K562 (cell line): ENCODE measurements around the gene TUBB6. TPM values are rescaled to one million over a fixed set of nuclear protein-coding genes. Genes with fewer than 3 reads are reported as not detected.

Source experiments
- ATAC-seq: fragments of 200-7000 bp; cut with Tn5 transposase; 3 replicates; pipeline ENCODE4 v1.9.1; 2020; ENCODE audit warnings: moderate library complexity
- BruUV-seq: library from RNA; stranded (reverse); fragments of 400-500 nt; replicated peaks from 2 replicates; lab custom pipeline; 2021; lab: Mats Ljungman, UMichigan
- CTCF ChIA-PET: fragments of 300-600 bp; formaldehyde crosslinking; extraction: SDS; loops from one replicate; lab custom pipeline; 2021; ENCODE audit warnings: low intra/inter-chr PET ratio; lab: Yijun Ruan, JAX
- POLR2A ChIA-PET: fragments of 300-600, 350-650 bp; sonication (Branson Sonifier 250); formaldehyde crosslinking; extraction: SDS; loops from one replicate; lab custom pipeline; 2021; ENCODE audit warnings: antibody characterized with exemption, inconsistent platforms; lab: Yijun Ruan, JAX
- DNase-seq, 4 experiments: peaks; one replicate each; pipeline versions ENCODE4 v3.0.0 to v3.0.0-alpha.2; 2011 to 2018; ENCODE audit warnings: low spot score in 3 of 4, mixed read lengths in 3 of 4; ENCODE audit errors: extremely low read depth in 1 of 4
- FAIRE-seq: peaks from 2 replicates; lab custom pipeline; 2011; peaks lifted over from hg19 to GRCh38; lab: Jason Lieb, UNC
- H2AFZ ChIP-seq: 2 replicates; pipeline ENCODE4 v1.6.0; 2011; ENCODE audit warnings: low read depth, low read length, control low read depth, inconsistent platforms
- H3K27ac ChIP-seq: fragments of 200-600 bp; 3 replicates; pipeline ENCODE4 v1.8.0; 2011; ENCODE audit warnings: low read depth, mild to moderate bottlenecking, control low read depth, inconsistent platforms, low read length, moderate library complexity, mixed read lengths; ENCODE audit errors: extremely low read depth
- H3K27me3 ChIP-seq, 2 experiments: fragments of 300-600 bp in 1 of 2; 2 replicates in 1 of 2; 3 replicates in 1 of 2; pipeline versions ENCODE4 v1.6.0 to v1.8.0; 2011; ENCODE audit warnings: inconsistent platforms in 2 of 2, low read length in 2 of 2, mild to moderate bottlenecking in 1 of 2, mixed read lengths in 1 of 2, moderate library complexity in 1 of 2; ENCODE audit not compliant: control insufficient read depth in 2 of 2, insufficient read depth in 2 of 2
- H3K36me3 ChIP-seq: fragments of 300-600 bp; 3 replicates; pipeline ENCODE4 v1.8.0; 2011; ENCODE audit warnings: mild to moderate bottlenecking, low read length, inconsistent platforms; ENCODE audit not compliant: control insufficient read depth, insufficient read depth
- H3K4me1 ChIP-seq, 2 experiments: fragments of 200-600 bp in 1 of 2; replicated peaks in 1 of 2; 2 replicates in 1 of 2; 3 replicates in 1 of 2; pipeline versions ENCODE4 v1.5.1 to v1.8.0; 2011; ENCODE audit warnings: inconsistent platforms in 2 of 2, low read length in 2 of 2, mild to moderate bottlenecking in 1 of 2, mixed read lengths in 1 of 2, moderate library complexity in 1 of 2; ENCODE audit not compliant: control insufficient read depth in 2 of 2, insufficient read depth in 2 of 2
- H3K4me2 ChIP-seq: 2 replicates; pipeline ENCODE4 v1.6.1; 2011; ENCODE audit warnings: low read length, control low read depth, inconsistent platforms, mixed read lengths; ENCODE audit not compliant: insufficient read depth
- H3K4me3 ChIP-seq: fragments of 200-600 bp; sonication (generic), shearing (Covaris generic); 2 replicates; pipeline ENCODE4 v1.5.1; 2016; ENCODE audit warnings: control low read depth, inconsistent platforms
- H3K79me2 ChIP-seq: fragments of 200-600 bp; 3 replicates; pipeline ENCODE4 v1.8.0; 2011; ENCODE audit warnings: low read length, inconsistent platforms; ENCODE audit not compliant: control insufficient read depth, insufficient read depth
- H3K9ac ChIP-seq, 2 experiments: 2 replicates each; pipeline versions ENCODE4 v1.6.0 to v1.6.1; 2011; ENCODE audit warnings: low read depth in 2 of 2, low read length in 2 of 2, control low read depth in 1 of 2, inconsistent platforms in 1 of 2, mild to moderate bottlenecking in 1 of 2, mixed read lengths in 1 of 2; ENCODE audit not compliant: insufficient read depth in 1 of 2
- H3K9me1 ChIP-seq: one replicate; pipeline ENCODE4 v1.6.0; 2011; ENCODE audit warnings: inconsistent platforms, mild to moderate bottlenecking, low read length, moderate library complexity; ENCODE audit not compliant: control insufficient read depth, insufficient read depth
- H3K9me3 ChIP-seq: replicated peaks from 2 replicates; pipeline ENCODE4 v1.5.1; 2011; ENCODE audit warnings: low read depth, low read length, inconsistent platforms; ENCODE audit not compliant: control insufficient read depth, insufficient read depth
- H4K20me1 ChIP-seq: replicated peaks from 2 replicates; pipeline ENCODE4 v1.6.1; 2011; ENCODE audit warnings: low read length, inconsistent platforms, mixed read lengths; ENCODE audit not compliant: control insufficient read depth, insufficient read depth
- C11orf30 ChIP-seq: fragments of 450-650 bp; IDR thresholded peaks from 2 replicates; pipeline ENCODE4 v1.6.1; 2016; ENCODE audit warnings: low read depth, mild to moderate bottlenecking
- HNRNPLL ChIP-seq: fragments of 200-400 bp; formaldehyde crosslinking; IDR thresholded peaks from 2 replicates; pipeline ENCODE4 v1.6.1; 2017; ENCODE audit warnings: low read length, low read depth, mild to moderate bottlenecking; ENCODE audit not compliant: poor library complexity, severe bottlenecking
- MAFF ChIP-seq: IDR thresholded peaks from 2 replicates; pipeline ENCODE4 v1.6.1; 2012; ENCODE audit warnings: low read length, improper control_type of control experiment
- MAFG ChIP-seq: fragments of 450-650 bp; conservative IDR thresholded peaks from 2 replicates; pipeline ENCODE4 v1.6.1; 2016; ENCODE audit warnings: missing genetic modification characterization, missing compliant biosample characterization
- SMAD2 ChIP-seq: fragments of 150-350 bp; IDR thresholded peaks from 2 replicates; pipeline ENCODE4 v1.6.1; 2014; ENCODE audit warnings: low read depth, mild to moderate bottlenecking, low read length
- TOE1 ChIP-seq, 2 experiments: fragments of 450-650 bp in 1 of 2; sonication (generic) in 1 of 2; formaldehyde crosslinking in 1 of 2; IDR thresholded peaks; 2 replicates each; pipeline versions ENCODE4 v1.7.1 to v1.8.0; 2016 to 2022; ENCODE audit warnings: borderline replicate concordance in 2 of 2, mild to moderate bottlenecking in 2 of 2, antibody characterized with exemption in 1 of 2, inconsistent platforms in 1 of 2, low read depth in 1 of 2, missing genetic modification reagents in 1 of 2, moderate library complexity in 1 of 2
- ZNF316 ChIP-seq: fragments of 450-650 bp; IDR thresholded peaks from 2 replicates; pipeline ENCODE4 v1.6.1; 2016
- WGBS: fragments of 100-300 bp; shearing (Covaris generic); methylation state at CpG from one replicate; pipeline ENCODE4 v1.1.6; 2016; ENCODE audit warnings: low coverage, mixed read lengths; ENCODE audit not compliant: insufficient coverage; ENCODE audit errors: missing lambda C conversion rate; 5-methylcytosine and 5-hydroxymethylcytosine counted together
- in situ Hi-C: fragments of 300-500 bp; cut with MboI; formaldehyde crosslinking; loops from 4 replicates; pipeline ENCODE4 v1.15.0; 2018; ENCODE audit warnings: inconsistent platforms, mixed read lengths
- intact Hi-C: fragments of 100-400 bp; cut with micrococcal nuclease; formaldehyde crosslinking; loops from 2 replicates; pipeline ENCODE4 v1.14.2; 2022
- polyA plus RNA-seq, 8 experiments: library from polyadenylated mRNA; depleted of rRNA in 4 of 8; stranded (reverse) in 5 of 8; unstranded in 3 of 8; fragments of >200 nt; fragmentation: Nextera tagmentation in 2 of 8; fragmentation: Illumina TruSeq in 1 of 8; extraction: Ambion mirVana in 2 of 8; extraction: Trizol in 1 of 8; gene quantifications; 2 replicates each; pipeline versions ENCODE4 v1.2.1 to v1.2.3, GENCODE V29; 2011 to 2014; ENCODE audit warnings: inconsistent platforms in 1 of 8, missing spikeins in 1 of 8
- total RNA-seq, 7 experiments: library from RNA; depleted of rRNA in 6 of 7; stranded (reverse); fragments of >200 nt in 6 of 7; fragmentation: Illumina TruSeq in 2 of 7; extraction: Trizol in 2 of 7; gene quantifications; 2 replicates each; pipeline versions ENCODE4 v1.2.1 to v1.2.3, GENCODE V29; 2011 to 2021; ENCODE audit warnings: low replicate concordance in 1 of 7

TUBB6 gene
- total and polyA plus RNA-seq, 9 of the 15 experiments (the other 6 are each of a cell fraction or from before 2014, with no cell fraction given) = 43.9 to 404 (median 81.1) TPM

DNA sequence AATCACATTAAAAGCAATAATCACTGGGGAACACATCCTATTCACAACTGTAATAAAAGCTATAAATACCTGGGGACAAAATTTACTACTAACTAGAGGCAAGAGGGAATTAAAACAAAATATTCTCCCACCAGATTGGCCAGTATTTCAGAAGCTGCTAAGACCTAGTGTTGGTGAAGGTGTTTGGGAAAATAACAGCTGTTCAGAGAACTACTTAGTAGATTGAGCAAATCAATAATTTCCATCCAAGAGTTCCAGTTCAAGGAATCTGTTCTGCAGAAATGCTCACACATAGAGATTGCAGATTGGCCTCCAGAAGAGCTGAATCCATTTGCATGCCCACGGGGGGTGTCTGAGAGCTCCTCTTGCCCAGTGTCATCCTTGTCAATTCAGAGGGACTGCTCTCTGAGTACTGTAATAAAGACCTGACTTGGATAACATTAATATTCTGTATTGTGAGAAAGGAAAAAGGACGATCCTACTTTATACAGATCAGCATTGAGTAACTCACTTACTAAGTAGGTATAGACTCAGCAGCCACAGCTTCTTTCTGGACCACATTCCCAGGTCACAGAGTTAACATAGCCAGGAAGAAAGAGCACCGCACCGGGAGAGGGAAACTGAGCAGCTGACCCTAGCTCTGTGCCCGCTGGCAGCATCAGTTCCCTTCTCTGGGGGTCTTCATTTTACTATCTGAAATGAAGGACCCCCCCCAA is 5.6 kb downstream of the TUBB6 start (continued):
- TF ChIP-seq HNRNPLL = no peak

DNA sequence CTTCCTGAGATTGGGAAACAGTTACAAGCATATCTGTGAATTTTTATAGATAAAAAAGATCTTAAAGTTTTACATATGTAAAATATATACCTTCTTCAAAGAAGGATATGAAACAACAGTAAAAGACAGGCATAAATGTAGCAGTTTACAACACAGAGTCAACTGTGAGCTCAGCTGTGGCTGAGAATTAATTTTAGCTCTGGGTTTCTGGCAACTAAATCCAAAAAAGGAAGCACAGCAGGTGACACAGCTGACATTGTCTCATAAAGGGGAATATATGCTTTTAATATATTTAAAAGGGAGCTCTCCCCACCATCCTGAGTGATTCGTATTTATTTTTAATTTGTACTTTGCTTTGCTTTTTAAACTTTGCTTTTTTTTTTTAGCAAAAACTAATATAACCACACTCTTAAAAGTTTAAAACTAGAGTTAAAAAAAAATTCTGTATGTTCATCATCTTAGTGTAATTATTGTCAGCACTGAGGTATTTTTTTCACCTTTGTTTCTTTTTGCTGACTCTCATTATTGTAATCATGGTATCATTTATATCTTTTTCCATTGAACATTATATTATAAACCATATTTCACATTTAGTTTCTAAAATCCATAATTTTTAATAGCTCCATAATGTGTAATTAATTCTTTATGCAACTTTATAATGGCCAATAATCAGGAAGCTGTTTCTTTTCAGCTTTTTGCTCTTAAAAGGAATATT is 6.7 kb downstream of the TUBB6 start:
- Histone ChIP-seq H3K9ac (no peak overlapping the region; a peak in 1 of 4 replicates), H3K27ac (no peak overlapping the region), H3K27me3 (no peaks in the 10 kb centered on the region), H3K4me3 (no peak overlapping the region), H3K79me2 (peaks cover 42% of the 10 kb centered on the region), H3K4me2 (no peak overlapping the region), H3K9me3 (peaks cover 21% of the 10 kb centered on the region), H2AFZ (no peak overlapping the region), H3K36me3 (peaks cover 82% of the 10 kb centered on the region), H3K9me1 (no peaks in the 10 kb centered on the region), H3K4me1 (peaks cover 7 to 20% of the 10 kb centered on the region in 2 experiments; a peak in 4 of 5 replicates)
- WGBS = 95% methylated on average over 1 of the region's 1 CpG
- DNase-seq (no peak), ATAC-seq (no peak), FAIRE-seq (no peak)
- ChIA-PET POLR2A (interaction anchor here (0.5 to 3.2 kb wide), 10 partner anchors 9 to 459 kb away, joined by 3 to 22 read pairs (median 4); no protein-coding TSS in a partner anchor), CTCF (no interaction called here)
- in situ Hi-C loops = no loop called here
- intact Hi-C loops = no loop called here
- no TSS peak for BruUV-seq
- TF ChIP-seq ZNF316 (peak; percentile 92), MAFF (peak; percentile 4; the same call in 1 of the 2 replicates), MAFG (tag) (peak; percentile 58; the same call in 1 of the 2 replicates), SMAD2 (no peak), TOE1 (IDR thresholded peaks at IDR 0.05; ENCODE audit: borderline replicate concordance) (no peak), TOE1 (CRISPR knock-in tag; IDR thresholded peaks at IDR 0.05; ENCODE audit: borderline replicate concordance, low read depth) (no peak), C11orf30 (peak; percentile 78)
- TF ChIP-seq, all 486 proteins: peak for 4
- H4K20me1 ChIP-seq = no peaks in the 10 kb centered on the region
